NT2/D1 (cell line): Measurements from ENCODE around the gene TUBGCP2.

Source experiments
- SUZ12 ChIP-seq: IDR thresholded peaks from 2 replicates; pipeline ENCODE4 v1.6.1; 2011; ENCODE audit not compliant: insufficient read length, insufficient read depth; ENCODE audit errors: extremely low read depth
- YY1 ChIP-seq: IDR thresholded peaks from 2 replicates; pipeline ENCODE4 v1.6.1; 2011; ENCODE audit not compliant: insufficient read length, insufficient read depth
- ZNF274 ChIP-seq: IDR thresholded peaks from 2 replicates; pipeline ENCODE4 v1.6.1; 2011; ENCODE audit warnings: mild to moderate bottlenecking, low read depth, low read length

- TF ChIP-seq YY1 (no peak), SUZ12 (no peak), ZNF274 (no peak)
Measured at GRCh38 chr10:133329491-133330202, 21.0 kb upstream of the TUBGCP2 start.
